GM19240 (cell line): ENCODE results near the gene FAM114A2.
"Not testable (repeated sequence)": the region's sequence is repeated elsewhere in the genome, so short reads cannot be mapped to it uniquely, and the experiment has no call there.

ENCODE experiments used
- DNase-seq: peaks from one replicate; pipeline ENCODE4 v3.0.0; 2011; ENCODE audit warnings: low spot score; ENCODE audit not compliant: insufficient read length

FAM114A2 gene

GRCh38 chr5:154038707-154039457, at the start of gene FAM114A2, which contains the start of gene MFAP3:
FAM114A2 (minus strand) TSS chr5:154038910; CDS start chr5:154034953, 3,957 bp downstream.
MFAP3 (plus strand) TSS chr5:154038967; CDS start chr5:154049723, 10,756 bp downstream.
- peak; percentile 78 for DNase-seq

GRCh38 chr5:154087260-154087659, 48.5 kb upstream of the FAM114A2 start:
- no peak for DNase-seq

GRCh38 chr5:154086641-154087040, 47.9 kb upstream of the FAM114A2 start:
- DNase-seq, result no peak

GRCh38 chr5:154086146-154086545, 47.4 kb upstream of the FAM114A2 start:
- no peak for DNase-seq

- no peak for DNase-seq
Observed at GRCh38 chr5:154084062-154084639, 45.4 kb upstream of the FAM114A2 start.

GRCh38 chr5:154081246-154081645, 42.5 kb upstream of the FAM114A2 start:
- DNase-seq, result no peak

GRCh38 chr5:154078272-154078671, 39.6 kb upstream of the FAM114A2 start:
- no peak for DNase-seq

GRCh38 chr5:154077696-154078095, 39.0 kb upstream of the FAM114A2 start:
- DNase-seq, result no peak

- no peak for DNase-seq
Observed at GRCh38 chr5:154076240-154076922, 37.7 kb upstream of the FAM114A2 start.

- DNase-seq, result peak; percentile 79
Observed at GRCh38 chr5:154072414-154073171, 33.9 kb upstream of the FAM114A2 start.

- DNase-seq, result no peak
Observed at GRCh38 chr5:154071799-154072413, 33.2 kb upstream of the FAM114A2 start.

GRCh38 chr5:154069854-154070253, 31.1 kb upstream of the FAM114A2 start:
- DNase-seq, result not testable (repeated sequence)

- no peak for DNase-seq
Observed at GRCh38 chr5:154065971-154066370, 27.3 kb upstream of the FAM114A2 start.

GRCh38 chr5:154063372-154063771, 24.7 kb upstream of the FAM114A2 start:
- no peak for DNase-seq

GRCh38 chr5:154060606-154061005, 21.9 kb upstream of the FAM114A2 start:
- DNase-seq, result no peak

GRCh38 chr5:154059583-154059982, 20.9 kb upstream of the FAM114A2 start:
- DNase-seq, result no peak

- no peak for DNase-seq
Observed at GRCh38 chr5:154059039-154059430, 20.3 kb upstream of the FAM114A2 start.

GRCh38 chr5:154058055-154059038, 19.6 kb upstream of the FAM114A2 start:
- no peak for DNase-seq

GRCh38 chr5:154055201-154055600, 16.5 kb upstream of the FAM114A2 start:
- DNase-seq, result no peak

GRCh38 chr5:154053468-154053867, 14.8 kb upstream of the FAM114A2 start:
- no peak for DNase-seq
